Stimulated activated CD4-positive, alpha-beta T cell treated with anti-CD3 and anti-CD28 coated beads, Interleukin-12 subunit alpha, Interleukin-12 subunit beta, amount 100 ng/mL, for 24 hours (primary cell): Measurements from ENCODE around the gene LETM1.

Experiments used
- DNase-seq, 2 experiments: peaks; one replicate each; pipeline ENCODE4 v3.0.0-alpha.2; 2020; ENCODE audit warnings: low read depth in 2 of 2

The LETM1 gene

GRCh38 chr4:1763070-1763549, 92.8 kb downstream of the LETM1 start:
- no peak for DNase-seq

DNA sequence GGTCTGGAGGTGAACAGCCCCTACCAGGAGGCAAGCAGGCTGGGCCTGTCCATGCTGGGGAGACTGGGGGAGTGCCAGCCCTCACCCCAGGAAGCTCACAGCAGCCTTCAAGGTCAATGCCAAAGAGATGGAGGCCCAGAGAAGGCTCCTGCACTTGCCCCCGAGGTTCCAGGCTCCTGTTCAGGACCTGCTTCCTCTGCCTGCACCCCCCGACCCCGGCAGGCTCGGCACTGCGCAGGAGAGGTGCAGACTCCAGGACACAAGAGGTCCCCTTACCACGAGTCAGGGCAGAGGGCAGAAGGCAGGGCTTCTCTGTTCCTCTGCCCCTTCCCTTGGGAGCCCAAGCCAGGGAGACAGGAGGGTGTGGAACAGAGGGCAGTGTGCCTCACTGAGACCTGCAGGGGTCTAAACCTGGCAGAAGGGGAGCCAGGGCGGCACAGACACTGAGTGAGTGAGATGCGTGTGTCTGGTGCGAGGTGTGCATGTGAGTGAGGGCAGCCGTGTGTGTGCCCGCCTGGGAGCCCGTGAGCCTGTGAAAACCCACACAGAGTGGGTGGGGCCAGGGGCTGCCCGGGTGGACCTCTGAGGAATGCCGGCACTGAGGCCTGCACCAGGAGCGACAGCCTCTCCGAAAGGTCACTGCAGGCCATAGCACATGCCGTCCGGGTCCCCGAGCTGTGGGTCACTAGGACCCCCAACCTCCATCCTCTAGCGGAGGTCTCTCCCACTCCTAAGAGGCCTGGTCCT, 93.5 kb downstream of the LETM1 start:
- DNase-seq: no peak
